ENCODE results near the gene ABCD1. TPM values are rescaled to one million over a fixed set of nuclear protein-coding genes. Genes with fewer than 3 reads are reported as not detected.
A peak's percentile ranks its signal among the peaks of the same experiment; 100 is the strongest.
"Not testable (repeated sequence)": the region's sequence is repeated elsewhere in the genome, so short reads cannot be mapped to it uniquely, and the experiment has no call there.

ABCD1 gene
- total RNA-seq, 2 experiments from 2014 or later, result 8.6 to 9.2 TPM

GRCh38 chrX:153740631-153741222 lies 16.1 kb downstream of the ABCD1 start:
- Histone ChIP-seq H3K27ac (ENCODE audit: low read depth in 1 of 2, low read length in 2 of 2) (no peak overlapping the region), H3K9me3 (ENCODE audit: control insufficient read depth in 1 of 2, insufficient read depth in 1 of 2, low read length in 2 of 2) (no peaks in the 10 kb centered on the region), H3K27me3 (ENCODE audit: control insufficient read depth in 1 of 2, insufficient read depth in 2 of 2, low read length in 2 of 2) (no peaks in the 10 kb centered on the region), H3K36me3 (ENCODE audit: insufficient read depth, low read length) (peaks cover 8% of the 10 kb centered on the region), H3K4me3 (ENCODE audit: low read length) (peak overlapping the region; percentile 14), H3K4me1 (ENCODE audit: insufficient read depth, low read length) (peaks cover 26% of the 10 kb centered on the region)
- ChIA-PET CTCF (no interaction called here), POLR2A (no interaction called here)
- ATAC-seq (ENCODE audit: poor library complexity) (no peak), DNase-seq (no peak)
- Mint-ChIP-seq H3K4me1 (ENCODE audit: low read depth) (peaks cover 14% of the 10 kb centered on the region), H3K9me3 (no peaks in the 10 kb centered on the region), H3K36me3 (ENCODE audit: low read depth) (peaks cover 3% of the 10 kb centered on the region), H3K4me3 (peak overlapping the region; percentile 30), H3K27ac (peak overlapping the region; percentile 68), H3K27me3 (no peaks in the 10 kb centered on the region)
- no peak for TF ChIP-seq CTCF (IDR thresholded peaks at IDR 0.05)
- intact Hi-C loops (cut with DNase I, micrococcal nuclease), result no loop called here

GRCh38 chrX:153741446-153741845 lies 16.8 kb downstream of the ABCD1 start:
- no peaks in the 10 kb centered on the region for H3K27me3 Mint-ChIP-seq
- Histone ChIP-seq H3K4me1 (ENCODE audit: insufficient read depth, low read length) (peaks cover 26% of the 10 kb centered on the region), H3K4me3 (ENCODE audit: low read length) (no peak overlapping the region), H3K27ac (ENCODE audit: low read depth in 1 of 2, low read length in 2 of 2) (no peak overlapping the region), H3K27me3 (ENCODE audit: control insufficient read depth in 1 of 2, insufficient read depth in 2 of 2, low read length in 2 of 2) (no peaks in the 10 kb centered on the region), H3K9me3 (ENCODE audit: control insufficient read depth in 1 of 2, insufficient read depth in 1 of 2, low read length in 2 of 2) (no peaks in the 10 kb centered on the region), H3K36me3 (ENCODE audit: insufficient read depth, low read length) (peaks cover 5% of the 10 kb centered on the region)
- intact Hi-C loops (cut with DNase I, micrococcal nuclease), result no loop called here
- no peak for ATAC-seq (ENCODE audit: poor library complexity)
- POLR2A ChIA-PET, result no interaction called here
- H3K9me3 Mint-ChIP-seq, result no peaks in the 10 kb centered on the region
- H3K4me1 Mint-ChIP-seq (ENCODE audit: low read depth), result peaks cover 14% of the 10 kb centered on the region
- DNase-seq, result no peak
- H3K27ac Mint-ChIP-seq, result no peak overlapping the region
- peaks cover 3% of the 10 kb centered on the region for H3K36me3 Mint-ChIP-seq (ENCODE audit: low read depth)
- CTCF ChIA-PET, result no interaction called here
- no peak for TF ChIP-seq CTCF (IDR thresholded peaks at IDR 0.05)
- no peak overlapping the region for H3K4me3 Mint-ChIP-seq

- H3K27me3 Mint-ChIP-seq; H3K36me3 Mint-ChIP-seq (ENCODE audit: low read depth); H3K9me3 Mint-ChIP-seq; H3K9me3 ChIP-seq (ENCODE audit: control insufficient read depth in 1 of 2, insufficient read depth in 1 of 2, low read length in 2 of 2); intact Hi-C loops (cut with DNase I, micrococcal nuclease); H3K4me3 Mint-ChIP-seq; DNase-seq; H3K36me3 ChIP-seq (ENCODE audit: insufficient read depth, low read length); POLR2A ChIA-PET; H3K27ac Mint-ChIP-seq; CTCF ChIA-PET; ATAC-seq (ENCODE audit: poor library complexity); H3K27me3 ChIP-seq (ENCODE audit: control insufficient read depth in 1 of 2, insufficient read depth in 2 of 2, low read length in 2 of 2); H3K27ac ChIP-seq (ENCODE audit: low read depth in 1 of 2, low read length in 2 of 2); H3K4me3 ChIP-seq (ENCODE audit: low read length): not testable (repeated sequence)
- H3K4me1 ChIP-seq (ENCODE audit: insufficient read depth, low read length), result peaks cover 26% of the 10 kb centered on the region
- H3K4me1 Mint-ChIP-seq (ENCODE audit: low read depth), result peaks cover 14% of the 10 kb centered on the region
These were observed 17.5 kb downstream of the ABCD1 start for GRCh38 chrX:153742111-153742510.

- POLR2A ChIA-PET; H3K36me3 ChIP-seq (ENCODE audit: insufficient read depth, low read length); H3K36me3 Mint-ChIP-seq (ENCODE audit: low read depth); H3K4me3 ChIP-seq (ENCODE audit: low read length); H3K9me3 Mint-ChIP-seq; DNase-seq; CTCF ChIA-PET; ATAC-seq (ENCODE audit: poor library complexity); H3K9me3 ChIP-seq (ENCODE audit: control insufficient read depth in 1 of 2, insufficient read depth in 1 of 2, low read length in 2 of 2); H3K4me3 Mint-ChIP-seq; H3K27me3 ChIP-seq (ENCODE audit: control insufficient read depth in 1 of 2, insufficient read depth in 2 of 2, low read length in 2 of 2); H3K27me3 Mint-ChIP-seq; intact Hi-C loops (cut with DNase I, micrococcal nuclease); H3K27ac Mint-ChIP-seq; H3K27ac ChIP-seq (ENCODE audit: low read depth in 1 of 2, low read length in 2 of 2): not testable (repeated sequence)
- H3K4me1 ChIP-seq (ENCODE audit: insufficient read depth, low read length), result peaks cover 26% of the 10 kb centered on the region
- peaks cover 14% of the 10 kb centered on the region for H3K4me1 Mint-ChIP-seq (ENCODE audit: low read depth)
These were observed 18.3 kb downstream of the ABCD1 start for GRCh38 chrX:153742796-153743467.

GRCh38 chrX:153743468-153744209 lies 19.0 kb downstream of the ABCD1 start:
- H3K27ac ChIP-seq (ENCODE audit: low read depth in 1 of 2, low read length in 2 of 2); ATAC-seq (ENCODE audit: poor library complexity); intact Hi-C loops (cut with DNase I, micrococcal nuclease); H3K9me3 Mint-ChIP-seq; H3K36me3 Mint-ChIP-seq (ENCODE audit: low read depth); CTCF ChIA-PET; H3K9me3 ChIP-seq (ENCODE audit: control insufficient read depth in 1 of 2, insufficient read depth in 1 of 2, low read length in 2 of 2); H3K4me3 ChIP-seq (ENCODE audit: low read length); H3K27ac Mint-ChIP-seq; H3K27me3 Mint-ChIP-seq; DNase-seq; H3K36me3 ChIP-seq (ENCODE audit: insufficient read depth, low read length); H3K4me3 Mint-ChIP-seq; POLR2A ChIA-PET; H3K27me3 ChIP-seq (ENCODE audit: control insufficient read depth in 1 of 2, insufficient read depth in 2 of 2, low read length in 2 of 2): not testable (repeated sequence)
- H3K4me1 Mint-ChIP-seq (ENCODE audit: low read depth), result peaks cover 14% of the 10 kb centered on the region
- H3K4me1 ChIP-seq (ENCODE audit: insufficient read depth, low read length), result peaks cover 26% of the 10 kb centered on the region

All from CD4-positive, alpha-beta T cell (primary cell).